Neural cell (in vitro differentiated cells): ENCODE results near the gene ASIC1. TPM values are rescaled to one million over a fixed set of nuclear protein-coding genes. Genes with fewer than 3 reads are reported as not detected.

Experiments
- H2AFZ ChIP-seq: fragments of 200-600, 300-800 bp; sonication (generic), shearing (Covaris generic); 2 replicates; pipeline ENCODE4 v1.6.0; 2014; ENCODE audit warnings: low read depth, mild to moderate bottlenecking, antibody characterized with exemption, low read length, moderate library complexity
- H3F3A ChIP-seq: fragments of 200-600 bp; shearing (Covaris generic); 2 replicates; pipeline ENCODE4 v1.6.1; 2016; ENCODE audit warnings: mild to moderate bottlenecking, moderate library complexity, mixed read lengths, antibody characterized with exemption, low read length; ENCODE audit not compliant: insufficient read depth, poor library complexity, severe bottlenecking
- H3K27ac ChIP-seq: fragments of 200-600, 300-800 bp; sonication (generic), shearing (Covaris generic); 2 replicates; pipeline ENCODE4 v1.5.1; 2014; ENCODE audit warnings: mild to moderate bottlenecking, low read length, moderate library complexity
- H3K27me3 ChIP-seq: fragments of 300-800, 200-600 bp; sonication (generic), shearing (Covaris generic); 2 replicates; pipeline ENCODE4 v1.6.0; 2014; ENCODE audit warnings: mild to moderate bottlenecking, low read depth, low read length, moderate library complexity; ENCODE audit not compliant: insufficient read depth
- H3K36me3 ChIP-seq: fragments of 300-800, 200-600 bp; sonication (generic), shearing (Covaris generic); 2 replicates; pipeline ENCODE4 v1.5.1; 2014; ENCODE audit warnings: mild to moderate bottlenecking, antibody characterized with exemption, low read length, moderate library complexity; ENCODE audit not compliant: insufficient read depth
- H3K4me2 ChIP-seq: fragments of 300-800, 200-600 bp; sonication (generic), shearing (Covaris generic); 2 replicates; pipeline ENCODE4 v1.6.0; 2014; ENCODE audit warnings: mild to moderate bottlenecking, low read length
- H3K4me3 ChIP-seq: fragments of 300-800, 200-600 bp; sonication (generic), shearing (Covaris generic); 2 replicates; pipeline ENCODE4 v1.5.1; 2014; ENCODE audit warnings: mild to moderate bottlenecking, low read length, moderate library complexity
- H3K79me2 ChIP-seq: fragments of 200-600 bp; shearing (Covaris generic); replicated peaks from 2 replicates; pipeline ENCODE4 v1.6.0; 2014; ENCODE audit warnings: mild to moderate bottlenecking, low read length, moderate library complexity; ENCODE audit not compliant: insufficient read depth
- H3K9ac ChIP-seq: fragments of 300-800, 200-600 bp; sonication (generic), shearing (Covaris generic); 2 replicates; pipeline ENCODE4 v1.6.1; 2016; ENCODE audit warnings: mild to moderate bottlenecking, low read length, mixed read lengths
- H3K9me2 ChIP-seq: fragments of 200-600 bp; shearing (Covaris generic); 2 replicates; pipeline ENCODE4 v1.6.1; 2016; ENCODE audit warnings: mild to moderate bottlenecking, low read length, mixed read lengths; ENCODE audit not compliant: insufficient read depth
- H3K9me3 ChIP-seq: fragments of 200-600, 300-800 bp; sonication (generic), shearing (Covaris generic); 2 replicates; pipeline ENCODE4 v1.6.1; 2016; ENCODE audit warnings: mild to moderate bottlenecking, mixed run types, low read length, moderate library complexity, mixed read lengths
- H4K20me1 ChIP-seq: fragments of 200-600 bp; shearing (Covaris generic); 2 replicates; pipeline ENCODE4 v1.6.1; 2016; ENCODE audit warnings: mild to moderate bottlenecking, mixed run types; ENCODE audit not compliant: insufficient read depth
- EP300 ChIP-seq: fragments of 450-650 bp; conservative IDR thresholded peaks from 2 replicates; pipeline ENCODE4 v1.6.1; 2014; ENCODE audit warnings: antibody characterized with exemption, mild to moderate bottlenecking, moderate library complexity; ENCODE audit not compliant: poor library complexity, severe bottlenecking
- EZH2 ChIP-seq: fragments of 200-600, 300-800 bp; shearing (Covaris generic), sonication (generic); IDR thresholded peaks from 2 replicates; pipeline ENCODE4 v1.6.1; 2014; ENCODE audit warnings: antibody characterized with exemption, low read length, borderline replicate concordance, mild to moderate bottlenecking; ENCODE audit not compliant: insufficient read depth, poor library complexity, severe bottlenecking
- MXI1 ChIP-seq: fragments of 450-650 bp; conservative IDR thresholded peaks from 2 replicates; pipeline ENCODE4 v1.6.1; 2014; ENCODE audit warnings: antibody characterized with exemption, mild to moderate bottlenecking; ENCODE audit not compliant: poor library complexity, severe bottlenecking
- POLR2AphosphoS5 ChIP-seq: IDR thresholded peaks from 2 replicates; pipeline ENCODE4 v1.6.1; 2012
- RAD21 ChIP-seq: fragments of 450-650 bp; conservative IDR thresholded peaks from 2 replicates; pipeline ENCODE4 v1.6.1; 2014; ENCODE audit warnings: antibody characterized with exemption, mild to moderate bottlenecking, moderate library complexity
- REST ChIP-seq: IDR thresholded peaks from 2 replicates; pipeline ENCODE4 v1.6.1; 2012; ENCODE audit warnings: borderline replicate concordance
- SMC3 ChIP-seq: fragments of 450-650 bp; conservative IDR thresholded peaks from 2 replicates; pipeline ENCODE4 v1.6.1; 2014; ENCODE audit warnings: antibody characterized with exemption, mild to moderate bottlenecking, moderate library complexity; ENCODE audit not compliant: poor library complexity
- TAF1 ChIP-seq: IDR thresholded peaks from 2 replicates; pipeline ENCODE4 v1.6.1; 2012; ENCODE audit warnings: low read depth
- polyA plus RNA-seq: library from polyadenylated mRNA; depleted of rRNA; stranded (reverse); fragments of >200 nt; gene quantifications from 2 replicates; pipeline ENCODE4 v1.2.3, GENCODE V29; 2014
- TF ChIP-seq, protein P1 (sequence below): fragments of 450-650 bp; IDR thresholded peaks from 2 replicates; pipeline ENCODE4 v1.5.1; 2014; ENCODE audit warnings: antibody characterized with exemption, mild to moderate bottlenecking, moderate library complexity; ENCODE audit not compliant: poor library complexity, severe bottlenecking

Gene ASIC1
- polyA plus RNA-seq, 1 donor from 2014 or later: 8.0 TPM

GRCh38 chr12:50073206-50073605 is 15.8 kb downstream of the ASIC1 start:
- TF ChIP-seq RAD21: no peak
- no peak for TF ChIP-seq EP300
- TF ChIP-seq EZH2: no peak
- no peak for TF ChIP-seq MXI1
- TF ChIP-seq POLR2AphosphoS5: no peak
- TF ChIP-seq, protein P1, sequence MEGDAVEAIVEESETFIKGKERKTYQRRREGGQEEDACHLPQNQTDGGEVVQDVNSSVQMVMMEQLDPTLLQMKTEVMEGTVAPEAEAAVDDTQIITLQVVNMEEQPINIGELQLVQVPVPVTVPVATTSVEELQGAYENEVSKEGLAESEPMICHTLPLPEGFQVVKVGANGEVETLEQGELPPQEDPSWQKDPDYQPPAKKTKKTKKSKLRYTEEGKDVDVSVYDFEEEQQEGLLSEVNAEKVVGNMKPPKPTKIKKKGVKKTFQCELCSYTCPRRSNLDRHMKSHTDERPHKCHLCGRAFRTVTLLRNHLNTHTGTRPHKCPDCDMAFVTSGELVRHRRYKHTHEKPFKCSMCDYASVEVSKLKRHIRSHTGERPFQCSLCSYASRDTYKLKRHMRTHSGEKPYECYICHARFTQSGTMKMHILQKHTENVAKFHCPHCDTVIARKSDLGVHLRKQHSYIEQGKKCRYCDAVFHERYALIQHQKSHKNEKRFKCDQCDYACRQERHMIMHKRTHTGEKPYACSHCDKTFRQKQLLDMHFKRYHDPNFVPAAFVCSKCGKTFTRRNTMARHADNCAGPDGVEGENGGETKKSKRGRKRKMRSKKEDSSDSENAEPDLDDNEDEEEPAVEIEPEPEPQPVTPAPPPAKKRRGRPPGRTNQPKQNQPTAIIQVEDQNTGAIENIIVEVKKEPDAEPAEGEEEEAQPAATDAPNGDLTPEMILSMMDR: no peak
- TF ChIP-seq REST: no peak
- TF ChIP-seq TAF1: no peak
- no peak for TF ChIP-seq SMC3
- peaks cover 4% of the 10 kb centered on the region for H3K36me3 ChIP-seq
- no peaks in the 10 kb centered on the region for H4K20me1 ChIP-seq
- H2AFZ ChIP-seq: no peak overlapping the region
- H3F3A ChIP-seq: no peaks in the 10 kb centered on the region
- no peaks in the 10 kb centered on the region for H3K79me2 ChIP-seq
- no peak overlapping the region for H3K4me2 ChIP-seq
- no peaks in the 10 kb centered on the region for H3K9me3 ChIP-seq
- no peaks in the 10 kb centered on the region for H3K27me3 ChIP-seq
- no peak overlapping the region for H3K27ac ChIP-seq
- H3K4me3 ChIP-seq: no peak overlapping the region
- no peak overlapping the region for H3K9ac ChIP-seq
- no peaks in the 10 kb centered on the region for H3K9me2 ChIP-seq

GRCh38 chr12:50073712-50074111 is 16.3 kb downstream of the ASIC1 start:
- Histone ChIP-seq H3K27ac (no peak overlapping the region), H4K20me1 (no peaks in the 10 kb centered on the region), H3K4me3 (no peak overlapping the region), H3K36me3 (peaks cover 2% of the 10 kb centered on the region), H2AFZ (no peak overlapping the region), H3K9ac (no peak overlapping the region), H3K9me3 (no peaks in the 10 kb centered on the region), H3K27me3 (no peaks in the 10 kb centered on the region), H3K9me2 (no peaks in the 10 kb centered on the region), H3K4me2 (no peak overlapping the region), H3F3A (no peaks in the 10 kb centered on the region), H3K79me2 (no peaks in the 10 kb centered on the region)
- no peak for TF ChIP-seq EZH2
- no peak for TF ChIP-seq POLR2AphosphoS5
- TF ChIP-seq TAF1: no peak
- TF ChIP-seq RAD21: no peak
- no peak for TF ChIP-seq MXI1
- no peak for TF ChIP-seq REST
- TF ChIP-seq, protein P1: no peak
- no peak for TF ChIP-seq SMC3
- TF ChIP-seq EP300: no peak
